ENCODE results near the gene EXOC4. TPM values are rescaled to one million over a fixed set of nuclear protein-coding genes. Genes with fewer than 3 reads are reported as not detected.

EXOC4 gene
- total RNA-seq, 1 donor from 2014 or later, result 84.0 TPM

DNA sequence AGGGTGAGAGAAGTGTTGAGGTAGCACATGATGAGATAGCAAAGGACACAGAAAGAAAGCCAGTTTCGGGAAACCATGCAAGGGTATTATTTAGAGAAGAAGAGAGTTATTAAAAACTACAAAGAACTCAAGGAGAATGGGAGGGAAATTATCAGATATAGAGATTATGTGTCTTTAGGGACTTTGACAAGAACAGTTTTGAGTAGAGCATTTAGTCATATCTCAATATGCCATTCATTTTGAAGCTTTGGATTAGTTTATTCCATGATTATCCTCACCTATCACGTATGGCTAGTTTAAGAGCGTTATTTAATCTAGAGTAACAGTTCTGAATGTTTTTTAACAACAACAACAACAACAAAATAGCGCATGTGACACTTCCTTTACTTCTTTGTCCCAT, 409.4 kb downstream of the EXOC4 start:
- no peaks in the 10 kb centered on the region for H3K27me3 ChIP-seq (ENCODE audit: control insufficient read depth, insufficient read depth, low read length)
- TF ChIP-seq, protein P1, sequence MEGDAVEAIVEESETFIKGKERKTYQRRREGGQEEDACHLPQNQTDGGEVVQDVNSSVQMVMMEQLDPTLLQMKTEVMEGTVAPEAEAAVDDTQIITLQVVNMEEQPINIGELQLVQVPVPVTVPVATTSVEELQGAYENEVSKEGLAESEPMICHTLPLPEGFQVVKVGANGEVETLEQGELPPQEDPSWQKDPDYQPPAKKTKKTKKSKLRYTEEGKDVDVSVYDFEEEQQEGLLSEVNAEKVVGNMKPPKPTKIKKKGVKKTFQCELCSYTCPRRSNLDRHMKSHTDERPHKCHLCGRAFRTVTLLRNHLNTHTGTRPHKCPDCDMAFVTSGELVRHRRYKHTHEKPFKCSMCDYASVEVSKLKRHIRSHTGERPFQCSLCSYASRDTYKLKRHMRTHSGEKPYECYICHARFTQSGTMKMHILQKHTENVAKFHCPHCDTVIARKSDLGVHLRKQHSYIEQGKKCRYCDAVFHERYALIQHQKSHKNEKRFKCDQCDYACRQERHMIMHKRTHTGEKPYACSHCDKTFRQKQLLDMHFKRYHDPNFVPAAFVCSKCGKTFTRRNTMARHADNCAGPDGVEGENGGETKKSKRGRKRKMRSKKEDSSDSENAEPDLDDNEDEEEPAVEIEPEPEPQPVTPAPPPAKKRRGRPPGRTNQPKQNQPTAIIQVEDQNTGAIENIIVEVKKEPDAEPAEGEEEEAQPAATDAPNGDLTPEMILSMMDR (IDR thresholded peaks at IDR 0.05; ENCODE audit: insufficient read depth, low read length, severe bottlenecking), result no peak
- DNase-seq (ENCODE audit: low read depth) (no peak), FAIRE-seq (no peak)
- H3K4me3 ChIP-seq (ENCODE audit: low read depth, low read length), result no peak overlapping the region
- no peaks in the 10 kb centered on the region for H3K36me3 ChIP-seq (ENCODE audit: control insufficient read depth, insufficient read depth, low read length)

- FAIRE-seq, result no peak
- TF ChIP-seq, protein P1 (IDR thresholded peaks at IDR 0.05; ENCODE audit: insufficient read depth, low read length, severe bottlenecking), result no peak
These were observed 410.0 kb downstream of the EXOC4 start for GRCh38 chr7:133662830-133663229.

DNA sequence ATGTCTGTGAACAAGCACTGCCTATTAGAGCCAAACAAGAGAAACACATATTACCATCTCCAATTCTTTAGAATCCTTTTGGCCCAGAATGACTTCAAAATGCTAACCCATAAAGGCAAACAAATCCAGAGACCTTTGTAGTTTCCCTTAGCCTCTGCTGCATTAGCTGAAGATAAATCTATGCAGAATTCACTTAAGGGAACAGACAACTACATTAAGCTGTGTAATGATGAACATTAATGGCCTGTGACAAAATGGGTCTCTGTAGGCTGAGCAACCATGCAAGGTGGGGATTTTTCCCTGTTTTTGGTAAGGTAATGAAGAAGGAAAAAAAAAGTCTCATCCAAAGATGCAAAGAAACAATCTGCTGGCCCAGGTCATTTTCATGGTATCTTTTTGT, 411.6 kb downstream of the EXOC4 start:
- Histone ChIP-seq H3K4me3 (ENCODE audit: low read depth, low read length) (no peak overlapping the region), H3K36me3 (ENCODE audit: control insufficient read depth, insufficient read depth, low read length) (no peaks in the 10 kb centered on the region), H3K27me3 (ENCODE audit: control insufficient read depth, insufficient read depth, low read length) (no peaks in the 10 kb centered on the region)
- DNase-seq (ENCODE audit: low read depth), result no peak
- FAIRE-seq, result no peak
- TF ChIP-seq, protein P1 (IDR thresholded peaks at IDR 0.05; ENCODE audit: insufficient read depth, low read length, severe bottlenecking), result no peak

More at GRCh38 chr7:133662830-133663229, 410.0 kb downstream of the EXOC4 start:
- no peak for DNase-seq (ENCODE audit: low read depth)
- no peaks in the 10 kb centered on the region for H3K27me3 ChIP-seq (ENCODE audit: control insufficient read depth, insufficient read depth, low read length)
- H3K4me3 ChIP-seq (ENCODE audit: low read depth, low read length), result no peak overlapping the region
- no peaks in the 10 kb centered on the region for H3K36me3 ChIP-seq (ENCODE audit: control insufficient read depth, insufficient read depth, low read length)

- Histone ChIP-seq H3K36me3 (ENCODE audit: control insufficient read depth, insufficient read depth, low read length) (no peaks in the 10 kb centered on the region), H3K4me3 (ENCODE audit: low read depth, low read length) (no peak overlapping the region), H3K27me3 (ENCODE audit: control insufficient read depth, insufficient read depth, low read length) (no peaks in the 10 kb centered on the region)
- TF ChIP-seq, protein P1 (IDR thresholded peaks at IDR 0.05; ENCODE audit: insufficient read depth, low read length, severe bottlenecking), result no peak
- FAIRE-seq, result no peak
- DNase-seq (ENCODE audit: low read depth), result peak; percentile 48
These were observed 415.6 kb downstream of the EXOC4 start for GRCh38 chr7:133668296-133669060.

DNA sequence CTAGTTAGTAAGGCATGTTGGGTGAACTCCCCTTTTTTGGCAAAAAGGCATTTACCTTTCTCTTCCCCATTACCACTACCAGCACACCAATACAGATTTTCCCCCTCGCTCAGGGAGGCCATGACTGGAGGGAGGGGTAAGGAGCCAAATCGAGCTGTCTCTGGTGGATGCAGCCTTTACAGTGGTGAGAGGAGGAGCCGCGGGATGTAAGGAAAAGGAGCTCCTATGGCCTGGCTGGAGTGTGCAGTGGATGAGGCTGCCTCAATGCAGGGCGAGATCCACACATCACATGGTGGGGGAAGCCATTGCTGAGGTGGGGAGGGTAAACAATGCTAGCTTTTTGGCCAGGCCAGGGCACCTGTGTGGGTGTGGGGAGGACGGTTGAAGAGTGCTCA, 416.2 kb downstream of the EXOC4 start:
- H3K36me3 ChIP-seq (ENCODE audit: control insufficient read depth, insufficient read depth, low read length), result no peaks in the 10 kb centered on the region
- no peak overlapping the region for H3K4me3 ChIP-seq (ENCODE audit: low read depth, low read length)
- TF ChIP-seq, protein P1 (IDR thresholded peaks at IDR 0.05; ENCODE audit: insufficient read depth, low read length, severe bottlenecking), result no peak
- H3K27me3 ChIP-seq (ENCODE audit: control insufficient read depth, insufficient read depth, low read length), result no peaks in the 10 kb centered on the region
- FAIRE-seq (no peak), DNase-seq (ENCODE audit: low read depth) (no peak)

DNA sequence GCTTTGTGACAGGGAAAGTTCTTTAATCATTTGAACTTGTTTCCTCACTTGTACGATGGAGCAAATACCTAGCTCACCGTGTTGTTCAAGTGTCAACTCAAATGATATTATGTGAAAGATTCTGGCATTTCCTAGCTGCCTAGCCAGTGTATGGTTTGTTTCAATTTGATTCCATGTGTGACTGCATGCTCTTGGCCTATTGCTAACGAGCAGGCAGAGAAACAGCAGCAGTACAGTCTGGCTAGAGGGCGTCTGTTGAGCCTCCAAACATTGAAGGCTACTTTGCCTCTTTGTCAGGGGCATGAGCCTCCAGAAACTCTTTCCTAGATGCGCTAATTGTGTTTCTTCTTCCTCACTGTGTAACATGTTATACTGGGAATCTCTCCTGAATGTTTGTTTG, 417.4 kb downstream of the EXOC4 start:
- H3K4me3 ChIP-seq (ENCODE audit: low read depth, low read length), result no peak overlapping the region
- FAIRE-seq (peak; percentile 89), DNase-seq (ENCODE audit: low read depth) (no peak)
- H3K36me3 ChIP-seq (ENCODE audit: control insufficient read depth, insufficient read depth, low read length), result no peaks in the 10 kb centered on the region
- TF ChIP-seq, protein P1 (IDR thresholded peaks at IDR 0.05; ENCODE audit: insufficient read depth, low read length, severe bottlenecking), result no peak
- no peaks in the 10 kb centered on the region for H3K27me3 ChIP-seq (ENCODE audit: control insufficient read depth, insufficient read depth, low read length)
